Activated naive CD4-positive, alpha-beta T cell treated with anti-CD3 and anti-CD28 coated beads, Interleukin-2, amount 10 ng/mL, durations not matched to agents 7 days and 5 days (primary cell): ENCODE data around the gene CXCL17.
"Not testable (repeated sequence)": the region's sequence is repeated elsewhere in the genome, so short reads cannot be mapped to it uniquely, and the experiment has no call there.

ENCODE experiments used
- CTCF ChIA-PET: fragments of 350-600 bp; sonication (Branson Sonifier 250); formaldehyde crosslinking; loops from one replicate; lab custom pipeline; 2021; ENCODE audit warnings: antibody characterized with exemption; lab: Charles Lee
- DNase-seq: peaks from one replicate; pipeline ENCODE4 v3.0.0-alpha.2; 2020
- H3K27ac Mint-ChIP-seq: one replicate; pipeline ENCODE4 v1.8.0; 2021; ENCODE audit warnings: mild to moderate bottlenecking, moderate library complexity, mixed read lengths
- H3K27me3 Mint-ChIP-seq: one replicate; pipeline ENCODE4 v1.8.0; 2021; ENCODE audit warnings: mild to moderate bottlenecking, mixed read lengths
- H3K36me3 Mint-ChIP-seq: one replicate; pipeline ENCODE4 v1.8.0; 2021; ENCODE audit warnings: mixed read lengths
- H3K4me1 Mint-ChIP-seq: one replicate; pipeline ENCODE4 v1.8.0; 2021; ENCODE audit warnings: mixed read lengths
- H3K4me3 Mint-ChIP-seq: one replicate; pipeline ENCODE4 v1.8.0; 2021; ENCODE audit warnings: mild to moderate bottlenecking, moderate library complexity, mixed read lengths
- H3K9me3 Mint-ChIP-seq: one replicate; pipeline ENCODE4 v1.8.0; 2021; ENCODE audit warnings: mixed read lengths

Gene CXCL17

DNA sequence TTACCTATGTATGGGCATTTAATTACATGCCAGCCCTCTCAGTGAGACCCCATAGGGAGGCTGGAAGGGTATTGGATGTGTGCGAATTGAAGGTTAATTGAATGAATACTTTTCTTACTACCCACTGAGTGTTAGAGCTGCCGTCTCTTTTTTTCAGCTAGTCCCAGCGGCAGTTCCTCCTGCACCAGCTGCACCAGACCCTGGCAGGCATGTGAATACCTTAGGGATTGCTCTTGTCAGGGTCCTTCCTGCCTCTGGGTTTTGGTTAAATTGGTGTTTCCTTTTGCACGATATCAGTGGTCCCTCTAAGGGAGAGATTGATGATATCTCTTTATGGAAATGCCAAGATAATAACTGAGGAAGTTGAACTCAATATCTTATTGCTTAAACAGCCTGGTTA is 9.8 kb upstream of the CXCL17 start:
- H3K36me3 Mint-ChIP-seq, result no peaks in the 10 kb centered on the region
- H3K4me3 Mint-ChIP-seq, result no peak overlapping the region
- no peaks in the 10 kb centered on the region for H3K9me3 Mint-ChIP-seq
- H3K4me1 Mint-ChIP-seq, result peaks cover 42% of the 10 kb centered on the region
- peaks cover 23% of the 10 kb centered on the region for H3K27me3 Mint-ChIP-seq
- H3K27ac Mint-ChIP-seq, result no peak overlapping the region
- CTCF ChIA-PET, result interaction anchor here (4.4 to 5.5 kb wide), 2 partner anchors 11 to 77 kb away, joined by 41 to 140 read pairs; partner anchors contain the start of genes CEACAM1 and CXCL17
- DNase-seq, result no peak

DNA sequence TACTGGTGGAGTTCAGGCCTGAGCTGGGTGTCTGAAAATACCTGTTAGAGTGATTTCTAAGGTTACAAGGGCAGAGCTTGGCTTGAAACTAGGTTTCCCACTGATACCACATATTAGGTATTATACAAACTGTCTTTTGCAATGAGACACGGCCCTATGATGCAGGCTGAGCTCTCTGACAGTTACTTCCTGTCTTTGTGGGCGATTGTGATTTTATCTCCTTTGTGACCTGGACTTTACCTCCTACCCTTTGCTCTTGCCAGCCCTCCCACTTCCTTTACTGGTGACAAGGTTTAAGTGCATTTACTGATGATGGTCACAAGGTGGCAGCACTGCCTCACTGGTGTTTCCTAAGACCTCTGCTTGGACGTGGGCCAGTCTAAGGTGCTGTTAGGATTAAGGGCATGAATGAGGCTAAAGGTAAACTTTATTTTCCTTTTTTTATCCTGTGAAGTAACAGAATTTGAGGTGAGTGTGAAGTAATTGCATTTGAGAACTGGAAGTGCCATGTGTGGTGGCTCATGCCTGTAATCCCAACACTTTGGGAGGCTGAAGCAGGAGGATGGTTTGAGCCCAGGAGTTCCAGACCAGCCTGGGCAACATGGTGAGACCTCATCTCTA is 7.7 kb upstream of the CXCL17 start:
- no peaks in the 10 kb centered on the region for H3K36me3 Mint-ChIP-seq
- peak; percentile 86 for DNase-seq
- CTCF ChIA-PET, result interaction anchor here (0.6 to 5.5 kb wide), 24 partner anchors 9 to 146 kb away, joined by 3 to 140 read pairs (median 4); partner anchors contain the start of genes CEACAM1 and CXCL17
- no peaks in the 10 kb centered on the region for H3K9me3 Mint-ChIP-seq
- H3K4me3 Mint-ChIP-seq, result no peak overlapping the region
- H3K27ac Mint-ChIP-seq, result no peak overlapping the region
- H3K27me3 Mint-ChIP-seq, result peaks cover 16% of the 10 kb centered on the region
- peaks cover 33% of the 10 kb centered on the region for H3K4me1 Mint-ChIP-seq

DNA sequence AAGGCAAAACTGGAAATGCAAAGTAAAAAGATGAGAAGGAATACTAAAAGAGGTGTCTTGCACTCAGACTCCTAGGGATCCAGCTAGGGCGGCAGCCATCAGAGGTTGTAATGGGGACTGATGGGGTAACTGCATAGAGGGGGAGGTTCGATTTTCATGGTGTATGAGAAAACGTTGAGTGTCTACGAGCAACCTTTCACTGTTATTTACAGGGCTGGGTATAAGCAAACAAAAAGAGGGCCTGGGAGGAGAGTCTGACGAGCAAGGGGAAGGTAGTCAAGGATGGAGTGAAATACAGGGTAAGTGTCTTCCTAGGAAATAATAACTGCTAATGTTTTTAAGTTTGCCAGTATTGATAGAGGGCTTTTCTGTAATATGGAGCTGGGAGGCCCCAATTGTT is 5.6 kb upstream of the CXCL17 start:
- not testable (repeated sequence) for H3K4me3 Mint-ChIP-seq, H3K27ac Mint-ChIP-seq, DNase-seq, H3K36me3 Mint-ChIP-seq, H3K9me3 Mint-ChIP-seq
- H3K4me1 Mint-ChIP-seq, result peaks cover 16% of the 10 kb centered on the region
- H3K27me3 Mint-ChIP-seq, result peaks cover 32% of the 10 kb centered on the region
- CTCF ChIA-PET, result interaction anchor here (1.0 to 5.5 kb wide), 3 partner anchors 7 to 81 kb away, joined by 5 to 41 read pairs (median 6); partner anchors contain the start of gene CXCL17

DNA sequence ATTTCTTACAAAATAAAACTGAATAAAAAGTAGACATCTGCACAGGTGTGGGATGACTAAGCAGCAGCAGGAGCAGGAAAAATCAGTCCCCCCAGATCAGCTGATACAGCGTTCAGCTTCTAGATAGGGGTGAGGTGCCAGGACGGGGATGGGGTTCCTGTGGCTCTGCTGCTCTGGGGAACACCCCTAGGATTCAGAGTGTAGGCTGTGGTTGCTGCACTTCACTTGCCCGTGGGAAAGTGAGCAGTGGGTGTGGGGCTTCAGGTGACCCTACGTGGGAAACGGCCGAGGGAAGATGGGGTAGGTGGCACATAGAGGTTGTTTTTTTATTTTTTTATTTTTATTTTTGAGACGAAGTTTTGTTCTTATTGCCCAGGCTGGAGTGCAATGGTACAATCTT is 3.2 kb upstream of the CXCL17 start:
- H3K4me1 Mint-ChIP-seq, result peaks cover 10% of the 10 kb centered on the region
- no peak overlapping the region for H3K27ac Mint-ChIP-seq
- H3K36me3 Mint-ChIP-seq, result no peaks in the 10 kb centered on the region
- CTCF ChIA-PET, result interaction anchor here (1.1 to 2.6 kb wide), 2 partner anchors 83 to 87 kb away, joined by 3 to 9 read pairs; partner anchors contain the start of gene CEACAM1
- H3K9me3 Mint-ChIP-seq, result no peaks in the 10 kb centered on the region
- no peak overlapping the region for H3K4me3 Mint-ChIP-seq
- peaks cover 30% of the 10 kb centered on the region for H3K27me3 Mint-ChIP-seq
- no peak for DNase-seq

DNA sequence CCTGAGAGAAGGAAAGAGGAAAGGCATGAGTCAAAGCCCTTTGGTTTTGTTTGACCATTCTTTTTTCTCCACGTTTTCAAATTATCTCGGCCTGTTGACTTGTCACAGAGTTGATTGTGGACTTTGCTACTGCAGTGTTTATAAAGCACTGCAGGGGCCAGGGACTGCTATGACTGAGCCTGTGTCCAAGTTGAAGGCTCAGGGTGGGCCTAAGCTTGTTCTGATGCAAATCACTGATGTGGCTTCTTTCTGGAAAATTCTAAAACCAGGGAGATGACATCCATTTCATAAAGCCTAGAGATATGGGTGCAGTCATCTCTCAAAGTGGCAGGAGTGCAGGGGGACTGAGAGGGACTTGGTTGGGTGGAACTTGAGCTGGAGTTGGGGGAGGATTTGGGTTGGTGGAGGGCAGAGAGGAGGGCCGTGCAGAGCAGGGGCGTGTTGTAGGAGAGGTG is 1.2 kb upstream of the CXCL17 start:
- CTCF ChIA-PET, result interaction anchor here (2.6 kb wide), 1 partner anchor 85 kb away, joined by 9 read pairs; the partner anchor contains the start of gene CEACAM1
- H3K9me3 Mint-ChIP-seq, result no peaks in the 10 kb centered on the region
- H3K36me3 Mint-ChIP-seq, result no peaks in the 10 kb centered on the region
- no peak overlapping the region for H3K27ac Mint-ChIP-seq
- H3K4me3 Mint-ChIP-seq, result no peak overlapping the region
- peaks cover 18% of the 10 kb centered on the region for H3K4me1 Mint-ChIP-seq
- no peak for DNase-seq
- peaks cover 39% of the 10 kb centered on the region for H3K27me3 Mint-ChIP-seq

DNA sequence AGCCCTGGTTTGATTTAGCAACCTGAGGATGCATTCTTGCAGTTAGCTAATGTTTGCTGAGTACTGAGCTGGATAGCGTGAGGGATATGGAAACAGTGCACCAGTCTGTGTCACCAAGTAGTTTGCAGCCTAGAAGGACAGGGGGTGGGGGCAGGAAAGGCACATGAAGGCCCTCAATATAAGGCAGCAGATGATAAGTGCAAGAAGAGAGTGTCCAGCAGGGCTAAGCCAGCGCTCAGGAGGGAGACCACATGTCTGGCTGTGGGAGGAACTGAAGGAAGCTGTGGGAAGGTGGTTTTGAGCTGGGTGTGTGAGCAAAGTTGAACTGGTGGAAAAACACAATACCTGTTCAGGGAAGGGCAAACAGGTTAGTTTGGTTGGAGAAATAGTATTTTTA is 1.7 kb downstream of the CXCL17 start:
- Mint-ChIP-seq H3K9me3 (no peaks in the 10 kb centered on the region), H3K27ac (no peak overlapping the region), H3K36me3 (no peaks in the 10 kb centered on the region), H3K27me3 (peaks cover 41% of the 10 kb centered on the region), H3K4me3 (no peak overlapping the region), H3K4me1 (peaks cover 23% of the 10 kb centered on the region)
- CTCF ChIA-PET, result interaction anchor here (0.8 to 3.6 kb wide), 21 partner anchors 10 to 347 kb away, joined by 3 to 46 read pairs (median 7); partner anchors contain the start of genes CEACAM1, LIPE and POU2F2
- peak; percentile 27 for DNase-seq

DNA sequence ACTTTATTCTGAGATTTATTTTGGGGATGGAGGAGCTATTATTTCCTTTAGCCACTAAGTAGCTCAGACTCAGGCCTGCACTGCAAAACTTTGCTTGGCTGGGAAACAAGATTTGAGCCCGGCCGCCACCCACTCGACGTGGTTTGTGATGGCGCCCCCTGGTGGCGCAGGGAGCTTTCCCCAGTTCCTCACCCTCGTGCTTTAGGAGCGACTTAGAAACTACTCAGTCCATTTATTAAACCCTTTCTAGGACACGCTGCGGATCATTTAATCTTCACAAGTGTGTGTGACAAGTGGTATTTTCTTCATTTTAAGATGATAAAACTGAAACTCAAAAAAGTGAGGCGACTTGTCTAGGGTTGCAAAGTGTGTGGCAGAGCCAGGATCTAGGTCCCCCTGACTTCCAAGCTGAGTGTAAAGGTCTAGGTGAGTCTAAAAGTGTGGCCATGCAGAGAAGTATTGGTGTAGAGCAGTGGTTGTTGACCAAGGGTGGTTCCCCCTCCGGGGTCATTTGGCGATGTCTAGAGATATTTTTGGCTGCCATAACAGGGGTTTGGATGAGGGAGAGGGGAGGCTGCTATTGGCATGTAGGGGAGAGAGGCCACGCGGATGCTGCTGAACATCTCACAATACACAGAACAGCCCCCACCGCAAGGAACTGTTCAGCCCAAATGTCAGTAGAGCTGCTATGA is 2.2 kb downstream of the CXCL17 start:
- Mint-ChIP-seq H3K4me3 (no peak overlapping the region), H3K27me3 (peaks cover 47% of the 10 kb centered on the region), H3K36me3 (no peaks in the 10 kb centered on the region), H3K4me1 (peaks cover 23% of the 10 kb centered on the region), H3K27ac (no peak overlapping the region), H3K9me3 (no peaks in the 10 kb centered on the region)
- CTCF ChIA-PET, result interaction anchor here (0.7 to 3.6 kb wide), 22 partner anchors 9 to 347 kb away, joined by 3 to 46 read pairs (median 6); partner anchors contain the start of genes CEACAM1, LIPE and POU2F2
- DNase-seq, result peak; percentile 85

DNA sequence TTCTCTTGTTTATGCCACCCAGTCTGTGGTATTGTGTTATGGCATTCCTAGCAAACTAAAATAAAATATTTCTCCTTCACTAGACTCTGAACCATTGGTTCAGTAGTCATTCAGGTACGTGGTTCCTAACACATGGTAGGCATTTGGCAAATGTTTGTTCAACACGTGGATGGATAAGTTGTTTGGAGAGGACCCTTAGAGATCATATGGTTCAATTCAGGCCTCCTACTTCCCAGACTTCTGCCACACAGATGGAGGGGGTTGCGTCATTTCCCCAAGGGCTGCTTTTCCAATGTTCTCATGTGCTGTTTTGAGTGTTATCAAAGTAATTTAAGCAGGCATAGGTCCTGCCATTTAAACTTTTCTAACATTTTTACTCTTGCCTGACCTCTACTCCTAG is 6.7 kb downstream of the CXCL17 start:
- no peaks in the 10 kb centered on the region for H3K9me3 Mint-ChIP-seq
- no peak for DNase-seq
- CTCF ChIA-PET, result interaction anchor here (1.0 kb wide), 1 partner anchor 16 kb away, joined by 3 read pairs; no protein-coding TSS in a partner anchor

DNA sequence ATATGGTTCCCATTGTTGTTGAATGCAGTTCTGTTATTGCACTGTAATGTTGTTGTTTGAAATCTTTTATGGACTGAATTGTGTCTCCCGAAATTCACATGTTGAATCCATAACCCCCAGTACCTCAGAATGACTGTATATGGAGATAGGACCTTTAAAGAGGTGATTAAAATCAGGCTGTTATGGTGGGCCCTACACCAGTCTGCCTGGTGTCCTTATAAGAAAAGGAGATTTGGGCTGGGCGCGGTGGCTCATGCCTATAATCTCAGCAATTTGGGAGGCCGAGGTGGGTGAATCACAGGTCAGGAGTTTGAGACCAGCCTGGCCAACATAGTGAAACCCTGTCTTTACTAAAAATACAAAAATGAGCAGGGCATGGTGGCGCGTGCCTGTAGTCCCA is 7.4 kb downstream of the CXCL17 start:
- DNase-seq, result no peak
- Mint-ChIP-seq H3K4me1 (peaks cover 10% of the 10 kb centered on the region), H3K4me3 (no peak overlapping the region), H3K27me3 (peaks cover 22% of the 10 kb centered on the region), H3K9me3 (no peaks in the 10 kb centered on the region), H3K27ac (no peak overlapping the region), H3K36me3 (no peaks in the 10 kb centered on the region)
- CTCF ChIA-PET, result interaction anchor here (1.0 to 2.7 kb wide), 3 partner anchors 10 to 326 kb away, joined by 3 to 7 read pairs (median 7); no protein-coding TSS in a partner anchor

More for the DNA sequence above, 6.7 kb downstream of the CXCL17 start:
- Mint-ChIP-seq H3K4me1 (peaks cover 17% of the 10 kb centered on the region), H3K27ac (no peak overlapping the region), H3K27me3 (peaks cover 26% of the 10 kb centered on the region), H3K4me3 (no peak overlapping the region), H3K36me3 (no peaks in the 10 kb centered on the region)

DNA sequence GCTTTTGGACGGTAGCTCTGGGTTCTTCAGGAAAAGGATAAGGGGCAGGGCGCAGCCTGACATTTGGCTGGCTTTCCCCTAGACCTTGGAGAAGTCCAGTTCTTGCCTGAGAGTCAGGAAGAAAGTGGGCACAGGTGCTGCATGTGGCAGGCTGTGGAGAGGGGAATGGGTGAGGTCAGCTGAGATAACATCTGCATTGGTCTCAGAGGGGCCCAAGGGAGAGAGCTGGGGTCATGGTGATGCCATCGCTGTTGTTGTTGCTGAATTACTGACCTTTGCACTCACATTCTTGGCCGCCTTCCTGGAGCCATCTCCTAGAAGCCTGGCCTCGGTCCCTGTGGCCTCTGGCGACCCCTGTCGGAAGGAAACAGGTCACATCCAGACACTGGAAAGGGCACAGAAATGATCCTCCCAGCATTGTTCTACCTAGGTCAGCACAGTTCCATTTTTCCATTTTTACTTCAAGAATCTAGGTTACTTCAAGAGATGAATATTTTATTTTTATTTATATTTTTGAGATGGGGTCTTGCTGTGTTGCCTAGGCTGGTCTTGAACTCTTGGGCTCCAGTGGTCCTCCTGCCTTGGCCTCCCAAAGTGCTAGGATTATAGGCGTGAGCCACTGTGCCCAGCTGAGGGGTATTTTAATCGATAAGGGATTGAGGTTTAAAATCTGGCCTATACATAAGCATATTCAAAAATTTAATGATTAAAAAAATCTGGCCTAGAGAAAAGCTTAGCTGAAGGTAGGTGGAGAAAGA is 9.1 kb downstream of the CXCL17 start:
- Mint-ChIP-seq H3K9me3 (no peaks in the 10 kb centered on the region), H3K27ac (no peak overlapping the region), H3K4me3 (no peak overlapping the region), H3K27me3 (peaks cover 18% of the 10 kb centered on the region), H3K4me1 (peaks cover 9% of the 10 kb centered on the region), H3K36me3 (no peaks in the 10 kb centered on the region)
- peak; percentile 78 for DNase-seq
- CTCF ChIA-PET, result interaction anchor here (0.7 to 2.8 kb wide), 8 partner anchors 9 to 325 kb away, joined by 3 to 17 read pairs (median 6); no protein-coding TSS in a partner anchor

DNA sequence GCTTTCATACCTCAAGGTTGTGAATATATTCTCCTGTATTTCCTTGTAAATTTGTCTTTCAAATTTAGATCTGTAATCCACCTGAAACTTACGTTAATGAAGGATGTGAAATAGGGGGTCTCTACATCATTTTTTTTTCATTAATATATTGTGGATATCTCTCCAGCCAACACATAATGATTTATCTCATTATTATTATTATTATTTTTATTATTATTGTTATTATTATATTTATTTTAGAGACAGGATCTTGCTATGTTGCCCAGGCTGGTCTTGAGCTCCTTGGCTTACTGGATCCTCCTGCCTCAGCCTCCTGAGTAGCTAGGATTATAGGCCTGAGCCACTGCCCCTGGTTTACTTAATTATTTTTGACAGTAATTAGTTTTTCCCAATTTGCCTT is 11.3 kb downstream of the CXCL17 start:
- Mint-ChIP-seq H3K27me3 (peaks cover 31% of the 10 kb centered on the region), H3K4me1 (peaks cover 4% of the 10 kb centered on the region), H3K4me3 (no peak overlapping the region), H3K9me3 (no peaks in the 10 kb centered on the region), H3K27ac (no peak overlapping the region), H3K36me3 (no peaks in the 10 kb centered on the region)
- CTCF ChIA-PET, result interaction anchor here (1.9 kb wide), 1 partner anchor 10 kb away, joined by 6 read pairs; no protein-coding TSS in a partner anchor
- no peak for DNase-seq

DNA sequence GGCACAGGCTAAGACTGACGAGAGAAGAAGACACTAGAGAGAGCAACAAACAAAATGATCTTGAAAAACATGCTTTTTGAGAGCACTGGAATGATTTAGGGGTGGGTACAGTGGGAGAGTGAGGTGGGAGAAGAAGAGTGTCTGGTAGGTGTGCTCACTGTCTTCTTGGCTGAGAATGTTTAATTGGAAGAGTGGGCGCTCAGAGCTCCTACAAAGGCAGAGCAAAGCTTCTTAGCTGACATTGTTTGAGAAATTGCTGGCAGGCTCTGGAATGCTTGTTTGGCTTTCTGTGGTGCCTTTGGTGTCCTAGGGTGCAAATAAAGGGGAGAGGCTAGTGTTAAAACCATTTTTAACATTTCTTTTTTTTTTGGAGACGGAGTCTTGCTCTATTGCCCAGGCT is 14.1 kb downstream of the CXCL17 start:
- peaks cover 11% of the 10 kb centered on the region for H3K4me1 Mint-ChIP-seq
- no peak overlapping the region for H3K4me3 Mint-ChIP-seq
- DNase-seq, result no peak
- CTCF ChIA-PET, result interaction anchor here (0.8 to 1.2 kb wide), 2 partner anchors 8 to 10 kb away, joined by 3 to 4 read pairs; no protein-coding TSS in a partner anchor
- no peak overlapping the region for H3K27ac Mint-ChIP-seq
- H3K9me3 Mint-ChIP-seq, result no peaks in the 10 kb centered on the region
- peaks cover 42% of the 10 kb centered on the region for H3K27me3 Mint-ChIP-seq
- no peaks in the 10 kb centered on the region for H3K36me3 Mint-ChIP-seq

DNA sequence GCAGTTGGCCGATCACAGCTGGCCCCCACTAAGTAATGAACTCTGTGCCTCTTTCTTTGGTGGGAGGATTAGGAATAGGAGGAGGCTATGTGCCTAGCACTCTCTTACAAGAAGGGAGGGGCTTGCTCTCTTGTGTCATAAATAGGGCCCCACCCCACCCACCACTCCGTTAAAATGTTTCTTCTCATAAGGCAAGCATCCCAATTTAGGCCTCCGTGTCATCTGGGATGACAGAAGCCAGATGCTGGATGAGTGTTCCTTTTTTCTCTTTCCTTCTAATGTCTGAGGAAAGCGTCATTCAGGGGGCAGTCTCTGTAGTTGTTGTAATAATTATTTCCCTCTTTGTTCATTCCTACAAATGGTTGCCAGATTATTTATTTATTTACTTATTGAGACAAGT is 15.4 kb downstream of the CXCL17 start, which contains the start of gene LIPE:
TSS of gene LIPE (minus strand) at position 76 of the 400 bp plus-strand sequence. CDS start 239 bp downstream, outside the sequence.
- Mint-ChIP-seq H3K9me3 (no peaks in the 10 kb centered on the region), H3K27me3 (peaks cover 40% of the 10 kb centered on the region), H3K36me3 (no peaks in the 10 kb centered on the region), H3K4me1 (peaks cover 20% of the 10 kb centered on the region), H3K4me3 (no peak within 1 kb of the TSS), H3K27ac (no peak within 1 kb of the TSS)
- DNase-seq, result no peak
- CTCF ChIA-PET, result interaction anchor here (1.3 kb wide), 1 partner anchor 13 kb away, joined by 7 read pairs; no protein-coding TSS in a partner anchor
